Measurements from ENCODE around the gene DEAF1. TPM values are rescaled to one million over a fixed set of nuclear protein-coding genes. Genes with fewer than 3 reads are reported as not detected.
A peak's percentile ranks its signal among the peaks of the same experiment; 100 is the strongest.

The DEAF1 gene
- total RNA-seq, 1 donor from 2014 or later = 48.9 TPM

DNA sequence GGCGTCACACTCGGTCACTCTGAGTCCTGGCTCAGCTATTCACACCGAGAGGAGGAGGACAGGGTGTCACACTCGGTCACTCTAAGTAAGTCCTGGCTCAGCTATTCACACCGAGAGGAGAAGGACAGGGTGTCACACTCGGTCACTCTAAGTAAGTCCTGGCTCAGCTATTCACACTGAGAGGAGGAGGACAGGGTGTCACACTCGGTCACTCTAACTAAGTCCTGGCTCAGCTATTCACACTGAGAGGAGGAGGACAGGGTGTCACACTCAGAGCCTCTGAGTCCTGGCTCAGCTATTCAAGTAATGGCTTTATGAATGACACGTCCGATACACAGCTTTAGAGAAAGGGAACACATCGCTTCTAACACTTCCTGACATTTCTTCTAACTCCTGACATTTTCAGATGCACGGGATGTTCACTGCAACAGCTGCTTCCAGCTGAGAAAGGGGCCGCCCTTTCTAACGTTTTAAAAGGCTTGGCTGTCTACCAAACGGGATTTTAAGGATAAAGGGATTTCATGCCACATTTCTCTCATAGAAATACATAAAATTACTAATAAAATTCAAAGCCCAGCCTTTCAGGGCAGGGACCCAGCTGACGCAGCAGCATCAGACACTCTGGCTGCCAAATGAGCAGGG is 29.8 kb downstream of the DEAF1 start:
- Mint-ChIP-seq H3K36me3 (ENCODE audit: low read depth, unreplicated experiment) (peaks cover 25% of the 10 kb centered on the region), H3K4me1 (ENCODE audit: low read depth, unreplicated experiment) (peaks cover 8% of the 10 kb centered on the region), H3K27ac (ENCODE audit: unreplicated experiment) (no peak overlapping the region), H3K9me3 (ENCODE audit: unreplicated experiment) (no peaks in the 10 kb centered on the region), H3K4me3 (ENCODE audit: unreplicated experiment) (no peak overlapping the region), H3K27me3 (ENCODE audit: low read depth, unreplicated experiment) (no peaks in the 10 kb centered on the region)
- H3K9ac ChIP-seq (ENCODE audit: low read length) = no peak overlapping the region
- no peak overlapping the region for H3K27ac ChIP-seq (ENCODE audit: low read depth, low read length)
- H2AFZ ChIP-seq (ENCODE audit: low read depth, low read length) = no peak overlapping the region
- H3K36me3 ChIP-seq (ENCODE audit: insufficient read depth, low read length) = peaks cover 2% of the 10 kb centered on the region
- no peak for FAIRE-seq
- no peaks in the 10 kb centered on the region for H3K9me3 ChIP-seq (ENCODE audit: insufficient read depth, low read depth, low read length)
- H3K27me3 ChIP-seq (ENCODE audit: insufficient read depth, low read length) = no peaks in the 10 kb centered on the region
- H3K4me1 ChIP-seq (ENCODE audit: insufficient read depth, low read length) = no peaks in the 10 kb centered on the region
- no peak for DNase-seq (ENCODE audit: low read depth)
- no peak overlapping the region for H3K4me3 ChIP-seq (ENCODE audit: insufficient read depth, low read depth, low read length)
- no peak overlapping the region for H3K4me2 ChIP-seq (ENCODE audit: low read length)
- no peak for TF ChIP-seq EZH2 (IDR thresholded peaks at IDR 0.05; ENCODE audit: insufficient read depth, low read length)
- TF ChIP-seq, protein P1, sequence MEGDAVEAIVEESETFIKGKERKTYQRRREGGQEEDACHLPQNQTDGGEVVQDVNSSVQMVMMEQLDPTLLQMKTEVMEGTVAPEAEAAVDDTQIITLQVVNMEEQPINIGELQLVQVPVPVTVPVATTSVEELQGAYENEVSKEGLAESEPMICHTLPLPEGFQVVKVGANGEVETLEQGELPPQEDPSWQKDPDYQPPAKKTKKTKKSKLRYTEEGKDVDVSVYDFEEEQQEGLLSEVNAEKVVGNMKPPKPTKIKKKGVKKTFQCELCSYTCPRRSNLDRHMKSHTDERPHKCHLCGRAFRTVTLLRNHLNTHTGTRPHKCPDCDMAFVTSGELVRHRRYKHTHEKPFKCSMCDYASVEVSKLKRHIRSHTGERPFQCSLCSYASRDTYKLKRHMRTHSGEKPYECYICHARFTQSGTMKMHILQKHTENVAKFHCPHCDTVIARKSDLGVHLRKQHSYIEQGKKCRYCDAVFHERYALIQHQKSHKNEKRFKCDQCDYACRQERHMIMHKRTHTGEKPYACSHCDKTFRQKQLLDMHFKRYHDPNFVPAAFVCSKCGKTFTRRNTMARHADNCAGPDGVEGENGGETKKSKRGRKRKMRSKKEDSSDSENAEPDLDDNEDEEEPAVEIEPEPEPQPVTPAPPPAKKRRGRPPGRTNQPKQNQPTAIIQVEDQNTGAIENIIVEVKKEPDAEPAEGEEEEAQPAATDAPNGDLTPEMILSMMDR (IDR thresholded peaks at IDR 0.05; ENCODE audit: insufficient read depth, low read depth, low read length) = no peak
- H3K79me2 ChIP-seq (ENCODE audit: insufficient read depth, low read length) = no peaks in the 10 kb centered on the region
- H4K20me1 ChIP-seq (ENCODE audit: insufficient read depth, low read length) = peaks cover 44% of the 10 kb centered on the region

DNA sequence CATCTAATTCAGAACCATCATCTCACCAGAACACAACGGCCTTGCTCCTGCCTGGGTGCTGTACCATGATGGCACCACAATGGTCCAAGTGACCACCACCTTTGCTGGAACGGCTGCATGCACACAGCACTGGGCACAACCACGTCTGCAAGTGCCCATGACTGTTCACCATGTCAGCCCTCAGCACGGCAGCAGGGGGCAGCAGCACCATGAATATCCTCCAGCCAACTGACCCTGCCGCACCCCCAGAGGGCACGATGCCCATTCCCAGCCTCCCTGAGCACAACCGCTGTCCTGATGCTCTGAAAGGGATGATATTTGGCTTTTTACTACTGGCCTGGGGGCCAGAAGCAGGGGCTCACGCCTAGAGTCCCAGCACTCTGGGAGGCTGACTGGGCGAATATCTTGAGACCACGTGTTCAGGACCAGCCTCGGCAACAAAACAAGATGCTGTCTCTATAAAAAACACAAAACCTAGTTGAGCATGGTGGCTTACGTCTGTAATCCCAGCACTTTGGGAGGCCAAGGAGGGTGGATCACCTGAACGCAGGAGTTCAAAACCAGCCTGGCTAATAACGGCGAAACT is 32.2 kb downstream of the DEAF1 start:
- H3K4me3 ChIP-seq (ENCODE audit: insufficient read depth, low read depth, low read length) = no peak overlapping the region
- H3K9me3 Mint-ChIP-seq (ENCODE audit: unreplicated experiment) = no peaks in the 10 kb centered on the region
- TF ChIP-seq, protein P1 (IDR thresholded peaks at IDR 0.05; ENCODE audit: insufficient read depth, low read depth, low read length) = peak; percentile 58
- TF ChIP-seq EZH2 (IDR thresholded peaks at IDR 0.05; ENCODE audit: insufficient read depth, low read length) = no peak
- H3K27me3 ChIP-seq (ENCODE audit: insufficient read depth, low read length) = no peaks in the 10 kb centered on the region
- H3K27me3 Mint-ChIP-seq (ENCODE audit: low read depth, unreplicated experiment) = no peaks in the 10 kb centered on the region
- H3K4me3 Mint-ChIP-seq (ENCODE audit: unreplicated experiment) = no peak overlapping the region
- H3K79me2 ChIP-seq (ENCODE audit: insufficient read depth, low read length) = no peaks in the 10 kb centered on the region
- no peaks in the 10 kb centered on the region for H3K36me3 ChIP-seq (ENCODE audit: insufficient read depth, low read length)
- no peak overlapping the region for H3K27ac ChIP-seq (ENCODE audit: low read depth, low read length)
- peaks cover 27% of the 10 kb centered on the region for H3K36me3 Mint-ChIP-seq (ENCODE audit: low read depth, unreplicated experiment)
- no peaks in the 10 kb centered on the region for H3K4me1 ChIP-seq (ENCODE audit: insufficient read depth, low read length)
- no peak overlapping the region for H3K9ac ChIP-seq (ENCODE audit: low read length)
- FAIRE-seq (no peak), DNase-seq (ENCODE audit: low read depth) (peak; percentile 15)
- no peak overlapping the region for H3K4me2 ChIP-seq (ENCODE audit: low read length)
- H2AFZ ChIP-seq (ENCODE audit: low read depth, low read length) = no peak overlapping the region
- H3K9me3 ChIP-seq (ENCODE audit: insufficient read depth, low read depth, low read length) = no peaks in the 10 kb centered on the region
- H3K27ac Mint-ChIP-seq (ENCODE audit: unreplicated experiment) = peak overlapping the region; percentile 53
- peaks cover 8% of the 10 kb centered on the region for H3K4me1 Mint-ChIP-seq (ENCODE audit: low read depth, unreplicated experiment)
- peaks cover 41% of the 10 kb centered on the region for H4K20me1 ChIP-seq (ENCODE audit: insufficient read depth, low read length)

Measured in astrocyte (in vitro differentiated cells and primary cell).